GM23248 (cell line): Measurements from ENCODE around the gene TPRA1. TPM values are rescaled to one million over a fixed set of nuclear protein-coding genes. Genes with fewer than 3 reads are reported as not detected.

Source experiments
- DNase-seq: peaks from one replicate; pipeline ENCODE4 v3.0.0-alpha.2; 2015
- H2AFZ ChIP-seq: fragments of 200-600 bp; sonication (generic); 2 replicates; pipeline ENCODE4 v1.6.1; 2016; ENCODE audit warnings: antibody characterized with exemption
- H3F3A ChIP-seq: fragments of 200-600 bp; sonication (generic); 2 replicates; pipeline ENCODE4 v1.6.1; 2016; ENCODE audit warnings: mild to moderate bottlenecking, antibody characterized with exemption, mixed run types; ENCODE audit not compliant: insufficient read depth
- H3K27ac ChIP-seq: fragments of 200-600 bp; sonication (generic); 2 replicates; pipeline ENCODE4 v1.5.1; 2016; ENCODE audit warnings: mild to moderate bottlenecking
- H3K27me3 ChIP-seq: fragments of 200-600 bp; sonication (generic); replicated peaks from 2 replicates; pipeline ENCODE4 v1.6.1; 2016; ENCODE audit warnings: mild to moderate bottlenecking; ENCODE audit not compliant: insufficient read depth
- H3K36me3 ChIP-seq: fragments of 200-600 bp; sonication (generic); 2 replicates; pipeline ENCODE4 v1.6.1; 2016; ENCODE audit warnings: low read depth, mild to moderate bottlenecking
- H3K4me1 ChIP-seq: fragments of 200-600 bp; sonication (generic); 2 replicates; pipeline ENCODE4 v1.6.1; 2016; ENCODE audit warnings: mild to moderate bottlenecking; ENCODE audit not compliant: insufficient read depth
- H3K4me2 ChIP-seq: fragments of 200-600 bp; sonication (generic); one replicate; pipeline ENCODE4 v1.6.1; 2016; ENCODE audit warnings: mild to moderate bottlenecking; ENCODE audit not compliant: unreplicated experiment
- H3K4me3 ChIP-seq: fragments of 200-600 bp; sonication (generic); 2 replicates; pipeline ENCODE4 v1.5.1; 2016; ENCODE audit warnings: mild to moderate bottlenecking
- H3K79me2 ChIP-seq: fragments of 200-600 bp; sonication (generic); 2 replicates; pipeline ENCODE4 v1.6.1; 2016; ENCODE audit warnings: mild to moderate bottlenecking; ENCODE audit not compliant: insufficient read depth
- H3K9ac ChIP-seq: fragments of 200-600 bp; sonication (generic); 2 replicates; pipeline ENCODE4 v1.6.1; 2016; ENCODE audit warnings: mild to moderate bottlenecking
- H3K9me2 ChIP-seq: fragments of 200-600 bp; sonication (generic); 2 replicates; pipeline ENCODE4 v1.6.1; 2016; ENCODE audit warnings: mixed run types, mild to moderate bottlenecking, moderate library complexity; ENCODE audit not compliant: insufficient read depth
- H3K9me3 ChIP-seq: fragments of 200-600 bp; sonication (generic); one replicate; pipeline ENCODE4 v1.6.1; 2017; ENCODE audit warnings: low read depth
- H4K20me1 ChIP-seq: fragments of 200-600 bp; sonication (generic); 2 replicates; pipeline ENCODE4 v1.6.0; 2016; ENCODE audit not compliant: insufficient read depth
- EZH2 ChIP-seq: fragments of 200-600 bp; sonication (generic); IDR thresholded peaks from 2 replicates; pipeline ENCODE4 v1.6.1; 2018; ENCODE audit warnings: antibody characterized with exemption, mild to moderate bottlenecking; ENCODE audit not compliant: insufficient read depth, poor library complexity, severe bottlenecking
- EZH2phosphoT487 ChIP-seq: fragments of 200-600 bp; sonication (generic); IDR thresholded peaks from 2 replicates; pipeline ENCODE4 v1.6.1; 2018; ENCODE audit warnings: antibody characterized with exemption, moderate library complexity, mild to moderate bottlenecking, low read depth; ENCODE audit not compliant: insufficient read depth
- WGBS, 2 experiments: methylation state at CpG; one replicate each; pipeline ENCODE4 v1.1.6; 2015 to 2017; ENCODE audit warnings: low lambda C conversion rate in 2 of 2, low coverage in 1 of 2; ENCODE audit errors: missing lambda C conversion rate in 2 of 2; 5-methylcytosine and 5-hydroxymethylcytosine counted together
- in situ Hi-C: fragments of 300-500 bp; cut with MboI; formaldehyde crosslinking; loops from 2 replicates; pipeline ENCODE4 v1.15.0; 2020
- polyA plus RNA-seq: library from polyadenylated mRNA; unstranded; fragments of >200 nt; fragmentation: Nextera tagmentation; extraction: Ambion mirVana; gene quantifications from 2 replicates; pipeline ENCODE4 v1.2.1, GENCODE V29; 2016
- total RNA-seq: library from RNA; depleted of rRNA; stranded (reverse); fragments of >200 nt; shearing (Covaris generic); gene quantifications from 2 replicates; pipeline ENCODE4 v1.2.3, GENCODE V29; 2014

The TPRA1 gene
- total and polyA plus RNA-seq, 2 experiments from 2014 or later: 42.8 to 56.1 TPM

GRCh38 chr3:127585163-127585812, 5.2 kb downstream of the TPRA1 start:
- peaks cover 94% of the 10 kb centered on the region for H3K79me2 ChIP-seq
- peaks cover 9% of the 10 kb centered on the region for H3F3A ChIP-seq
- no peaks in the 10 kb centered on the region for H3K9me2 ChIP-seq
- no peak overlapping the region for H2AFZ ChIP-seq
- H3K4me3 ChIP-seq: no peak overlapping the region
- no peak for TF ChIP-seq EZH2
- no peak for TF ChIP-seq EZH2phosphoT487
- no peak overlapping the region for H3K9ac ChIP-seq
- H3K27me3 ChIP-seq: no peaks in the 10 kb centered on the region
- H3K9me3 ChIP-seq: no peaks in the 10 kb centered on the region
- 40 to 49% methylated on average over 4 of the region's 4 CpGs for WGBS, 2 experiments
- H4K20me1 ChIP-seq: peaks cover 17% of the 10 kb centered on the region
- H3K36me3 ChIP-seq: no peaks in the 10 kb centered on the region
- peak; percentile 62 for DNase-seq
- no peak overlapping the region for H3K27ac ChIP-seq
- H3K4me2 ChIP-seq: peak overlapping the region; percentile 1
- H3K4me1 ChIP-seq: peaks cover 19% of the 10 kb centered on the region
- in situ Hi-C loops: no loop called here

DNA sequence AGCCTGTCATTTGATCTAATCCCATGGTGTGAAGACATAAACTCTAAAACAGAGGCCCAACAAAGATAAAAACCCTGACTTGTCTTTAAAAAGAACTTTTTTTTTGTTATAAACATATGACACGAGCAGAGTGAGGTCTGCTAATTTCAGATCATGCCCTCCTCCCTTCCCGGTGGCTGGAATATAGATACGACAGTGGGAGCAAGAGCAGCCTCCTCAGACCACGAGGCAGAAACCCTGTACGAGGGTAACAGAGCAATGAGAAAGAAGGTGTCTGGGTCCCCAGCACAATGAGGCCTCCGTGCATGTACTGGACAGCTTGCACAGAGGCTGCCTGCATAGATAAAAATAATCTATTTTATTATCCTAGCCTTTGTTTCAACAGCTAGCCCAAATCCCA, 5.8 kb downstream of the TPRA1 start:
- H3K4me2 ChIP-seq: no peak overlapping the region
- TF ChIP-seq EZH2: no peak
- no peak for TF ChIP-seq EZH2phosphoT487
- DNase-seq: no peak
- in situ Hi-C loops: no loop called here
- H3K9ac ChIP-seq: no peak overlapping the region
- no peak overlapping the region for H3K27ac ChIP-seq
- H3K79me2 ChIP-seq: peaks cover 98% of the 10 kb centered on the region
- H2AFZ ChIP-seq: no peak overlapping the region
- H3K9me2 ChIP-seq: no peaks in the 10 kb centered on the region
- 78 to 85% methylated on average over 6 of the region's 6 CpGs for WGBS, 2 experiments
- peaks cover 19% of the 10 kb centered on the region for H3K4me1 ChIP-seq
- no peaks in the 10 kb centered on the region for H3K27me3 ChIP-seq
- no peak overlapping the region for H3K4me3 ChIP-seq
- peaks cover 9% of the 10 kb centered on the region for H3F3A ChIP-seq
- peaks cover 17% of the 10 kb centered on the region for H4K20me1 ChIP-seq
- H3K36me3 ChIP-seq: no peaks in the 10 kb centered on the region
- no peaks in the 10 kb centered on the region for H3K9me3 ChIP-seq

DNA sequence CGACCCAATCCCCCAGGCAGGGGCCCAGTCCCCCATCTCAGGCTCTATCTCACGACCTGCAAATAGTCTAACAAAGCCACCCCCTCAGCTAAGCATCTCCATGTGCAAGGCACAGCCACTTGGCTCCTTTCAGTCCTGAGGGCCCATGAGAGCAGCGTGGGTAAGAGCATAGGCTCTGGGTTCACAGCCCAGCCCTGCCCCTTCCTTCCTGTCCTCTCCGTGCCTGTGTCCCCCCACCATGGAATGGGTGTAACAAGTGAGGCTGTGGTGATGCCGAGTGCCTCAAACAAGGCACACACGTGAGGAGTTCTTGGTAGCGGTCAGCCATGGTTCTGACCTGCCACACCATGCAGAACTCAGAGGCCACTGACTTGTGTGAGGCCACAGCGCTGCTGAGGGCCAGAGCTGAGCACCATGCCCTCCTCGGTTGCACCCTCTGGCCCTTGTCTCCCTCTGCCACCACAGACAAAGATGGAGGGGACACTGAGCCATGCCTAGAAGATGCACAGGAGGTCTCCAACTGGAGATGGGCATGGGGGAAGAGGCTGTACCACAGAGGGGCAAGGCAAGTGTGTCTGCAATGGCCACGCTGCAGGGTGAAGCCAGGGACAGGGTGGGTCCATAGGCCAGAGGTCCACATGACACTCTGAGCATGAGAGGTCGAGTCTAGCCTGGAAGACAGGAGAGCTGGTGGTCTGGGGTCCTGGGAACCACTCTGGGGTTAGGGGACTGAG, 10.0 kb downstream of the TPRA1 start:
- in situ Hi-C loops: no loop called here
- peaks cover 6% of the 10 kb centered on the region; the same call in 1 of the 2 replicates for H3K4me1 ChIP-seq
- no peaks in the 10 kb centered on the region for H3K9me2 ChIP-seq
- peaks cover 82% of the 10 kb centered on the region for H3K79me2 ChIP-seq
- no peak for DNase-seq
- H3F3A ChIP-seq: no peaks in the 10 kb centered on the region
- H3K27ac ChIP-seq: no peak overlapping the region
- H3K9me3 ChIP-seq: no peaks in the 10 kb centered on the region
- TF ChIP-seq EZH2 (no peak), EZH2phosphoT487 (no peak)
- no peak overlapping the region for H3K4me2 ChIP-seq
- 85 to 92% methylated on average over 11 of the region's 11 CpGs for WGBS, 2 experiments
- no peaks in the 10 kb centered on the region for H3K27me3 ChIP-seq
- no peaks in the 10 kb centered on the region for H3K36me3 ChIP-seq
- peaks cover 10% of the 10 kb centered on the region for H4K20me1 ChIP-seq
- no peak overlapping the region for H3K4me3 ChIP-seq
- no peak overlapping the region for H2AFZ ChIP-seq
- no peak overlapping the region for H3K9ac ChIP-seq

DNA sequence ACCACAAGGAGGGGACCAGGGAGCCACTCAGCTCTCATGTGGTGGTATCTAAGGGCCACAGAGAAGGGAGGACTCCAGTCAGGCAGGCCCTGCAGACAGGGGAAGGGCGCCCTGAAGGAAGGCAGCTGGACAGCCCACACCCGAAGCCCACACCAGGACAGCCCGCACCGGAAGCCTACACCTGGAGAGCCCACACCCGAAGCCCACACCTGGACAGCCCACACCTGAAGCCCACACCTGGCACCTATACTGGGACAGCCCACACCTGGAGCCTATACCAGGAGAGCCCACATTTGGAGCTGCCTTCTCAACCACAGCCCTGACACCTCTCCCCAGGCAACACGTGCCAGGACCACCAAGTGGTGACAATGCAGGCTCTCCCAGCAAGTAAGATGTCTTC, 11.7 kb downstream of the TPRA1 start:
- WGBS, 2 experiments: 82% methylated on average over 6 of the region's 6 CpGs
- Histone ChIP-seq H3K27me3 (no peaks in the 10 kb centered on the region), H3K4me3 (no peak overlapping the region), H2AFZ (no peak overlapping the region), H3K9me2 (no peaks in the 10 kb centered on the region), H3K9ac (no peak overlapping the region), H3K4me2 (no peak overlapping the region), H3F3A (no peaks in the 10 kb centered on the region), H3K36me3 (no peaks in the 10 kb centered on the region), H3K4me1 (no peaks in the 10 kb centered on the region), H3K79me2 (peaks cover 70% of the 10 kb centered on the region), H3K9me3 (no peaks in the 10 kb centered on the region), H3K27ac (no peak overlapping the region), H4K20me1 (no peaks in the 10 kb centered on the region)
- TF ChIP-seq EZH2phosphoT487 (no peak), EZH2 (no peak)
- no peak for DNase-seq
- in situ Hi-C loops: no loop called here
